ENCODE results near the gene SLC31A1.
"Not testable (repeated sequence)": the region's sequence is repeated elsewhere in the genome, so short reads cannot be mapped to it uniquely, and the experiment has no call there.

Gene SLC31A1

DNA sequence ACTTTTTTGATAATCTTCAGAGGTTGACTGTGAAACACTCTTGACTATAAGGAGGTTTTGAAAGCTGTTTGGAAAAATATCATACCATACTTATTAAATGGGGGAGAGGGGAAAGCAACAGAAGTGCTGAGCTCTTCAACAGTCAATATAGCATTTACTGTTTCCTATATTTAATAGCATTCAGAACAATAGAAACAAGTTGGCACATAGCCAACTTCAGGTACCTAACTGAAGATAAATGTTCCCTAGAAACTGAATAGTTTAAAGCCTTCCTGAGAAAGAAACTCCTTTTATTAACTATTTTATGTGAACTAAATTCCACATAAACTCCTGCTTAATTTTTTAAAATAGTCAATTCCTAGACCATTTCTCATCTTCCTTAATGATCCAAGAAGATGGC is 26.3 kb downstream of the SLC31A1 start:
- no peaks in the 10 kb centered on the region for H3K27me3 ChIP-seq (replicated peaks; ENCODE audit: control insufficient read depth, insufficient read depth, low read length)
- TF ChIP-seq, protein P1, sequence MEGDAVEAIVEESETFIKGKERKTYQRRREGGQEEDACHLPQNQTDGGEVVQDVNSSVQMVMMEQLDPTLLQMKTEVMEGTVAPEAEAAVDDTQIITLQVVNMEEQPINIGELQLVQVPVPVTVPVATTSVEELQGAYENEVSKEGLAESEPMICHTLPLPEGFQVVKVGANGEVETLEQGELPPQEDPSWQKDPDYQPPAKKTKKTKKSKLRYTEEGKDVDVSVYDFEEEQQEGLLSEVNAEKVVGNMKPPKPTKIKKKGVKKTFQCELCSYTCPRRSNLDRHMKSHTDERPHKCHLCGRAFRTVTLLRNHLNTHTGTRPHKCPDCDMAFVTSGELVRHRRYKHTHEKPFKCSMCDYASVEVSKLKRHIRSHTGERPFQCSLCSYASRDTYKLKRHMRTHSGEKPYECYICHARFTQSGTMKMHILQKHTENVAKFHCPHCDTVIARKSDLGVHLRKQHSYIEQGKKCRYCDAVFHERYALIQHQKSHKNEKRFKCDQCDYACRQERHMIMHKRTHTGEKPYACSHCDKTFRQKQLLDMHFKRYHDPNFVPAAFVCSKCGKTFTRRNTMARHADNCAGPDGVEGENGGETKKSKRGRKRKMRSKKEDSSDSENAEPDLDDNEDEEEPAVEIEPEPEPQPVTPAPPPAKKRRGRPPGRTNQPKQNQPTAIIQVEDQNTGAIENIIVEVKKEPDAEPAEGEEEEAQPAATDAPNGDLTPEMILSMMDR (IDR thresholded peaks at IDR 0.05; ENCODE audit: insufficient read depth, low read length, poor library complexity, severe bottlenecking) = no peak
- no peak for DNase-seq (ENCODE audit: extremely low read depth, insufficient read length)
- no peak overlapping the region for H3K4me3 ChIP-seq (replicated peaks; ENCODE audit: low read depth, low read length)
- H3K36me3 ChIP-seq (ENCODE audit: control insufficient read depth, insufficient read depth, low read length) = no peaks in the 10 kb centered on the region

DNA sequence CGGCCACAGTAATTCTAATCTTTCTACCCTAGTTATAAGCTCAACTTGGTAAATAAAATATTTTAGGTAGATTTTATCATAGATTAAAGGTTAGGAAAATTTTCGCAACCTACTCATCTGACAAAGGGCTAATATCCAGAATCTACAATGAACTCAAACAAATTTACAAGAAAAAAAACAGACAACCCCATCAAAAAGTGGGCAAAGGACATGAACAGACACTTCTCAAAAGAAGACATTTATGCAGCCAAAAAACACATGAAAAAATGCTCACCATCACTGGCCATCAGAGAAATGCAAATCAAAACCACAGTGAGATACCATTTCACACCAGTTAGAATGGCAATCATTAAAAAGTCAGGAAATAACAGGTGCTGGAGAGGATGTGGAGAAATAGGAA is 28.3 kb downstream of the SLC31A1 start:
- DNase-seq (ENCODE audit: extremely low read depth, insufficient read length); H3K27me3 ChIP-seq (replicated peaks; ENCODE audit: control insufficient read depth, insufficient read depth, low read length); H3K36me3 ChIP-seq (ENCODE audit: control insufficient read depth, insufficient read depth, low read length); H3K4me3 ChIP-seq (replicated peaks; ENCODE audit: low read depth, low read length): not testable (repeated sequence)

DNA sequence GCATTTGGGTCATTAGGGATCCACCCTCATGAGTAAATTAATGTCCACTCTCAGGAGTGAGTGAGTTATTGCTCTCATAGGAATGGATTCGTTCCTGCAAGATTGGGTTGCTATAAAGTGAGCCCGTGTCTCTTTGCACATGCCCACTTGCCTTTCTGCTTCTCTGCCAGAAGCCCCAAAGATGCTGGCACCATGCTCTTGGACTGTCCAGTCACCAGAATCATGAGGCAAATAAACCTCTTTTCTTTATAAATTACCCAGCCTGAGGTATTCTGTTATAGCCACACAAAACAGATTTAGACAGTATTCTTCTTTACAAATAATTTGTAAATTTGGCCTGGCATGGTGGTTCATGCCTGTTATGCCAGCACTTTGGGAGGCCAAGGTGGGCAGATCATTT is 29.5 kb downstream of the SLC31A1 start:
- Histone ChIP-seq H3K36me3 (ENCODE audit: control insufficient read depth, insufficient read depth, low read length) (no peaks in the 10 kb centered on the region), H3K27me3 (replicated peaks; ENCODE audit: control insufficient read depth, insufficient read depth, low read length) (no peaks in the 10 kb centered on the region), H3K4me3 (replicated peaks; ENCODE audit: low read depth, low read length) (no peak overlapping the region)
- no peak for DNase-seq (ENCODE audit: extremely low read depth, insufficient read length)
- TF ChIP-seq, protein P1 (IDR thresholded peaks at IDR 0.05; ENCODE audit: insufficient read depth, low read length, poor library complexity, severe bottlenecking) = no peak

DNA sequence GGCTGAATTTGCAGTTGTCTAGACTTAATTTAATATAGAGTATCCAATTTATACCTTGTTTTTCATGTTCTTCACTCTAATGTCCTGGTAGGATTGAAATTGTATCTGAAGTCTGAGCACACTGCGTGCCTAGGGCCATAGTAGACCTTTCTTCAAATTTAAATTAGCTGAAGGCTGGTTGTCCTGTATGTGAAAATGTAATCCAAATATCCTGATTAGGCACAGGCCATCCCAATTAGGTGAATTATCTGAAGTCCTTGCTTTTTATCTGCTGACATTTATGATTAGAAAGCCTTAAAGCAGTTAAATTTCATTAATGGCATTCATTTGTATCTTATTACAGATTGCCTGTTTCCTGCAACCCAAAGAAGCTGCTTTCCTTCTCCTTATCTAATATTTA is 33.6 kb downstream of the SLC31A1 start:
- DNase-seq (ENCODE audit: extremely low read depth, insufficient read length) = no peak
- Histone ChIP-seq H3K4me3 (replicated peaks; ENCODE audit: low read depth, low read length) (no peak overlapping the region), H3K36me3 (ENCODE audit: control insufficient read depth, insufficient read depth, low read length) (no peaks in the 10 kb centered on the region; the same call in 1 of the 2 replicates), H3K27me3 (replicated peaks; ENCODE audit: control insufficient read depth, insufficient read depth, low read length) (no peaks in the 10 kb centered on the region)
- TF ChIP-seq, protein P1 (IDR thresholded peaks at IDR 0.05; ENCODE audit: insufficient read depth, low read length, poor library complexity, severe bottlenecking) = no peak

DNA sequence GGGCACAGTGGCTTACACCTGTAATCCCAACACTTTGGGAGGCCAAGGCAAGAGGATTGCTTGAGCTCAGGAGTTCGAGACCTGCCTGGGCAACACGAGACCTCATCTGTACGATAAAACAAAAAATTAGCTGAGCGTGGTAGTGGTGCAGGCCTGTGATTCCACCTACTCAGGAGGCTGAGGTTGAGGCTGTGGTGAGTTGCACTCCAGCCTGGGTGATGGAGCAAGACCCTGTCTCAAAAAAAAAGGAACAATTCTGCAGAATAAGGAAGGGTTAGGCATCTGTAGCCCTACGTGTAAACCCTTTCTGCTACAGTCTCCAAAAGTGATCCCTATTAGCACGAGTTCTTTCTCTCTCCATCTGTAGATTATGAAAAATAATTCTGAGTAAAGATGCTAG is 34.1 kb downstream of the SLC31A1 start:
- no peak overlapping the region for H3K4me3 ChIP-seq (replicated peaks; ENCODE audit: low read depth, low read length)
- TF ChIP-seq, protein P1 (IDR thresholded peaks at IDR 0.05; ENCODE audit: insufficient read depth, low read length, poor library complexity, severe bottlenecking) = no peak
- H3K27me3 ChIP-seq (replicated peaks; ENCODE audit: control insufficient read depth, insufficient read depth, low read length) = no peaks in the 10 kb centered on the region
- no peak for DNase-seq (ENCODE audit: extremely low read depth, insufficient read length)
- H3K36me3 ChIP-seq (ENCODE audit: control insufficient read depth, insufficient read depth, low read length) = peaks cover 1% of the 10 kb centered on the region

DNA sequence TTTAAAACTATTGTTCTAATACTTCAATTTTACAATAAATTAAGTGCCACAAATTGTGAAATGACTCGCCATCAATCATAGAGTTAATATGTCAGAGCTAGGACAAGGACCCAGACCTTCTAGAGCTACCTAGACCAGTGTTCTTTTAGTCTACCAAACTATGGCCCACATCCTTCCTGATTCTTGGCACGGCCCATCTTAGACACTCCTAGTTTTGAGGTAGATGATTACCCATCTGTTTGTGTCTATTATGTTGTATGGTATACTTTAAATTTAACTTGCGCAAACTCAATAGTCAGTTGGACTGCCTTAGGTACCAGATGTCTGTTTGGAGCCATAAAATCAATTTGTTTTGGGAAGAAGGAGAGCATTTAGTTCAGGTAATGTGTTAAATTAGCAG is 36.5 kb downstream of the SLC31A1 start:
- no peak for DNase-seq (ENCODE audit: extremely low read depth, insufficient read length)
- peaks cover 1% of the 10 kb centered on the region for H3K36me3 ChIP-seq (ENCODE audit: control insufficient read depth, insufficient read depth, low read length)
- TF ChIP-seq, protein P1 (IDR thresholded peaks at IDR 0.05; ENCODE audit: insufficient read depth, low read length, poor library complexity, severe bottlenecking) = no peak
- no peak overlapping the region for H3K4me3 ChIP-seq (replicated peaks; ENCODE audit: low read depth, low read length)
- no peaks in the 10 kb centered on the region for H3K27me3 ChIP-seq (replicated peaks; ENCODE audit: control insufficient read depth, insufficient read depth, low read length)

Measured in GM06990 (cell line).